ENCODE results near the gene TRPC5OS.

- peak; percentile 53 for TF ChIP-seq POLR2AphosphoS5 (IDR thresholded peaks at IDR 0.05)
- TF ChIP-seq EZH2 (IDR thresholded peaks at IDR 0.05; ENCODE audit: borderline replicate concordance, insufficient read depth, low read length, poor library complexity, severe bottlenecking): no peak
- TF ChIP-seq CTCF (IDR thresholded peaks at IDR 0.05; ENCODE audit: poor library complexity, severe bottlenecking): no peak
- no peak for TF ChIP-seq TAF1 (IDR thresholded peaks at IDR 0.05; ENCODE audit: low read depth)
These were observed 12.6 kb downstream of the TRPC5OS start for GRCh38 chrX:111888600-111888999.

Data from neural cell (in vitro differentiated cells).